Measurements from ENCODE around the gene SEMA6C. TPM values are rescaled to one million over a fixed set of nuclear protein-coding genes. Genes with fewer than 3 reads are reported as not detected.

The SEMA6C gene
- total and polyA plus RNA-seq, 4 donors = 2.5 to 28.8 (median 16.7) TPM

GRCh38 chr1:151147665-151148064 is 1.2 kb upstream of the SEMA6C start:
- H3K4me1 ChIP-seq (ENCODE audit: control insufficient read depth in 1 of 2, insufficient read depth in 2 of 2, low read length in 2 of 2) = no peaks in the 10 kb centered on the region
- DNase-seq = no peak
- no peak overlapping the region for H3K27ac ChIP-seq (ENCODE audit: low read depth in 1 of 2, low read length in 2 of 2)
- H3K4me3 ChIP-seq (ENCODE audit: low read length in 2 of 2) = no peak overlapping the region
- intact Hi-C loops (cut with DNase I) = no loop called here
- H3K9me3 ChIP-seq (ENCODE audit: control insufficient read depth, low read length) = no peaks in the 10 kb centered on the region
- 93 to 98% methylated on average over 2 of the region's 2 CpGs for WGBS, 2 donors
- no peaks in the 10 kb centered on the region for H3K36me3 ChIP-seq (ENCODE audit: control insufficient read depth in 1 of 2, insufficient read depth in 2 of 2, low read length in 1 of 2)
- no peaks in the 10 kb centered on the region for H3K27me3 ChIP-seq (ENCODE audit: control insufficient read depth in 1 of 2, insufficient read depth in 2 of 2, low read length in 1 of 2)
- ATAC-seq (ENCODE audit: low FRiP score) = no peak

GRCh38 chr1:151147132-151147503 is 687 bp upstream of the SEMA6C start:
- Histone ChIP-seq H3K4me3 (ENCODE audit: low read length in 2 of 2) (peak overlapping the region; percentile 24 to 40), H3K9me3 (ENCODE audit: control insufficient read depth, low read length) (no peaks in the 10 kb centered on the region), H3K4me1 (ENCODE audit: control insufficient read depth in 1 of 2, insufficient read depth in 2 of 2, low read length in 2 of 2) (no peaks in the 10 kb centered on the region), H3K27me3 (ENCODE audit: control insufficient read depth in 1 of 2, insufficient read depth in 2 of 2, low read length in 1 of 2) (no peaks in the 10 kb centered on the region), H3K36me3 (ENCODE audit: control insufficient read depth in 1 of 2, insufficient read depth in 2 of 2, low read length in 1 of 2) (no peaks in the 10 kb centered on the region), H3K27ac (ENCODE audit: low read depth in 1 of 2, low read length in 2 of 2) (peak overlapping the region in 1 of 2 donors; percentile 18)
- intact Hi-C loops (cut with DNase I) = no loop called here
- DNase-seq = no peak
- 9 to 14% methylated on average over 7 of the region's 7 CpGs for WGBS, 2 donors
- ATAC-seq (ENCODE audit: low FRiP score) = no peak

- ATAC-seq (ENCODE audit: low FRiP score) (peak; percentile 47), DNase-seq (no peak)
- WGBS, 2 donors = 0 to 1% methylated on average over 26 of the region's 26 CpGs
- no peak overlapping the region for H3K27ac ChIP-seq (ENCODE audit: low read depth in 1 of 2, low read length in 2 of 2)
- no peaks in the 10 kb centered on the region for H3K27me3 ChIP-seq (ENCODE audit: control insufficient read depth in 1 of 2, insufficient read depth in 2 of 2, low read length in 1 of 2)
- H3K4me1 ChIP-seq (ENCODE audit: control insufficient read depth in 1 of 2, insufficient read depth in 2 of 2, low read length in 2 of 2) = no peaks in the 10 kb centered on the region
- no peaks in the 10 kb centered on the region for H3K9me3 ChIP-seq (ENCODE audit: control insufficient read depth, low read length)
- intact Hi-C loops (cut with DNase I) = no loop called here
- no peaks in the 10 kb centered on the region for H3K36me3 ChIP-seq (ENCODE audit: control insufficient read depth in 1 of 2, insufficient read depth in 2 of 2, low read length in 1 of 2)
- H3K4me3 ChIP-seq (ENCODE audit: low read length in 2 of 2) = peak overlapping the region; percentile 68 to 77
Observed at GRCh38 chr1:151146072-151146411, 389 bp downstream of the SEMA6C start.

GRCh38 chr1:151145304-151146071 is 943 bp downstream of the SEMA6C start:
- H3K4me3 ChIP-seq (ENCODE audit: low read length in 2 of 2) = peak overlapping the region; percentile 68 to 77
- no peaks in the 10 kb centered on the region for H3K9me3 ChIP-seq (ENCODE audit: control insufficient read depth, low read length)
- peak; percentile 59 to 79 for DNase-seq
- 6 to 10% methylated on average over 39 to 43 of the region's 43 CpGs for WGBS, 2 donors
- no peaks in the 10 kb centered on the region for H3K27me3 ChIP-seq (ENCODE audit: control insufficient read depth in 1 of 2, insufficient read depth in 2 of 2, low read length in 1 of 2)
- H3K36me3 ChIP-seq (ENCODE audit: control insufficient read depth in 1 of 2, insufficient read depth in 2 of 2, low read length in 1 of 2) = no peaks in the 10 kb centered on the region
- no peak overlapping the region for H3K27ac ChIP-seq (ENCODE audit: low read depth in 1 of 2, low read length in 2 of 2)
- no peaks in the 10 kb centered on the region for H3K4me1 ChIP-seq (ENCODE audit: control insufficient read depth in 1 of 2, insufficient read depth in 2 of 2, low read length in 2 of 2)
- intact Hi-C loops (cut with DNase I) = no loop called here
- ATAC-seq (ENCODE audit: low FRiP score) = peak; percentile 13

- no peaks in the 10 kb centered on the region for H3K4me1 ChIP-seq (ENCODE audit: control insufficient read depth in 1 of 2, insufficient read depth in 2 of 2, low read length in 2 of 2)
- intact Hi-C loops (cut with DNase I) = no loop called here
Observed at GRCh38 chr1:151144474-151145303, 1.7 kb downstream of the SEMA6C start.

GRCh38 chr1:151143986-151144385 is 2.4 kb downstream of the SEMA6C start:
- DNase-seq = peak in 1 of 2 donors; percentile 38
- Histone ChIP-seq H3K36me3 (ENCODE audit: control insufficient read depth in 1 of 2, insufficient read depth in 2 of 2, low read length in 1 of 2) (no peaks in the 10 kb centered on the region), H3K4me3 (ENCODE audit: low read length in 2 of 2) (no peak overlapping the region), H3K27me3 (ENCODE audit: control insufficient read depth in 1 of 2, insufficient read depth in 2 of 2, low read length in 1 of 2) (no peaks in the 10 kb centered on the region), H3K9me3 (ENCODE audit: control insufficient read depth, low read length) (no peaks in the 10 kb centered on the region), H3K27ac (ENCODE audit: low read depth in 1 of 2, low read length in 2 of 2) (no peak overlapping the region), H3K4me1 (ENCODE audit: control insufficient read depth in 1 of 2, insufficient read depth in 2 of 2, low read length in 2 of 2) (no peaks in the 10 kb centered on the region)
- intact Hi-C loops (cut with DNase I) = no loop called here
- no peak for ATAC-seq (ENCODE audit: low FRiP score)
- 63% methylated on average over 4 to 5 of the region's 5 CpGs for WGBS, 2 donors

More at GRCh38 chr1:151144474-151145303, 1.7 kb downstream of the SEMA6C start:
- ATAC-seq (ENCODE audit: low FRiP score) (no peak), DNase-seq (peak in 1 of 2 donors; percentile 72)
- no peaks in the 10 kb centered on the region for H3K9me3 ChIP-seq (ENCODE audit: control insufficient read depth, low read length)
- no peaks in the 10 kb centered on the region for H3K27me3 ChIP-seq (ENCODE audit: control insufficient read depth in 1 of 2, insufficient read depth in 2 of 2, low read length in 1 of 2)
- H3K27ac ChIP-seq (ENCODE audit: low read depth in 1 of 2, low read length in 2 of 2) = no peak overlapping the region
- WGBS, 2 donors = 45 to 50% methylated on average over 7 of the region's 7 CpGs
- no peaks in the 10 kb centered on the region for H3K36me3 ChIP-seq (ENCODE audit: control insufficient read depth in 1 of 2, insufficient read depth in 2 of 2, low read length in 1 of 2)
- H3K4me3 ChIP-seq (ENCODE audit: low read length in 2 of 2) = peak overlapping the region in 1 of 2 donors; percentile 68

GRCh38 chr1:151143057-151143435 is 3.4 kb downstream of the SEMA6C start:
- no peak overlapping the region for H3K4me3 ChIP-seq (ENCODE audit: low read length in 2 of 2)
- WGBS, 2 donors = 38 to 44% methylated on average over 7 of the region's 7 CpGs
- no peak for ATAC-seq (ENCODE audit: low FRiP score)
- no peaks in the 10 kb centered on the region for H3K36me3 ChIP-seq (ENCODE audit: control insufficient read depth in 1 of 2, insufficient read depth in 2 of 2, low read length in 1 of 2)
- H3K27me3 ChIP-seq (ENCODE audit: control insufficient read depth in 1 of 2, insufficient read depth in 2 of 2, low read length in 1 of 2) = no peaks in the 10 kb centered on the region
- H3K9me3 ChIP-seq (ENCODE audit: control insufficient read depth, low read length) = no peaks in the 10 kb centered on the region
- peak in 1 of 2 donors; percentile 43 for DNase-seq
- intact Hi-C loops (cut with DNase I) = no loop called here
- H3K27ac ChIP-seq (ENCODE audit: low read depth in 1 of 2, low read length in 2 of 2) = no peak overlapping the region
- no peaks in the 10 kb centered on the region for H3K4me1 ChIP-seq (ENCODE audit: control insufficient read depth in 1 of 2, insufficient read depth in 2 of 2, low read length in 2 of 2)

GRCh38 chr1:151142411-151143056 is 3.9 kb downstream of the SEMA6C start:
- ATAC-seq (ENCODE audit: low FRiP score) = no peak
- 75 to 84% methylated on average over 4 to 5 of the region's 5 CpGs for WGBS, 2 donors
- no peak overlapping the region for H3K27ac ChIP-seq (ENCODE audit: low read depth in 1 of 2, low read length in 2 of 2)
- peak in 1 of 2 donors; percentile 43 for DNase-seq
- H3K9me3 ChIP-seq (ENCODE audit: control insufficient read depth, low read length) = no peaks in the 10 kb centered on the region
- intact Hi-C loops (cut with DNase I) = no loop called here
- no peaks in the 10 kb centered on the region for H3K27me3 ChIP-seq (ENCODE audit: control insufficient read depth in 1 of 2, insufficient read depth in 2 of 2, low read length in 1 of 2)
- no peak overlapping the region for H3K4me3 ChIP-seq (ENCODE audit: low read length in 2 of 2)
- H3K4me1 ChIP-seq (ENCODE audit: control insufficient read depth in 1 of 2, insufficient read depth in 2 of 2, low read length in 2 of 2) = no peaks in the 10 kb centered on the region
- H3K36me3 ChIP-seq (ENCODE audit: control insufficient read depth in 1 of 2, insufficient read depth in 2 of 2, low read length in 1 of 2) = no peaks in the 10 kb centered on the region
